T-helper 9 cell (primary cell): ENCODE data around the gene DMD.

Experiments
- DNase-seq: peaks from one replicate; pipeline ENCODE4 v3.0.0-alpha.2; 2020

DMD gene

GRCh38 chrX:31252133-31252532 is 1959.2 kb downstream of the DMD start:
- DNase-seq, result no peak

- DNase-seq, result no peak
These were observed 1960.0 kb downstream of the DMD start for GRCh38 chrX:31251336-31251735.

- DNase-seq, result no peak
These were observed 1965.6 kb downstream of the DMD start for GRCh38 chrX:31245714-31246113.

- no peak for DNase-seq
These were observed 1967.5 kb downstream of the DMD start for GRCh38 chrX:31243804-31244203.

GRCh38 chrX:31240982-31241381 is 1970.4 kb downstream of the DMD start:
- no peak for DNase-seq

GRCh38 chrX:31237189-31237588 is 1974.2 kb downstream of the DMD start:
- no peak for DNase-seq

GRCh38 chrX:31236231-31236630 is 1975.1 kb downstream of the DMD start:
- no peak for DNase-seq

- DNase-seq, result no peak
These were observed 1977.3 kb downstream of the DMD start for GRCh38 chrX:31233941-31234496.

- no peak for DNase-seq
These were observed 1978.8 kb downstream of the DMD start for GRCh38 chrX:31232506-31232905.

GRCh38 chrX:31228909-31229308 is 1982.4 kb downstream of the DMD start:
- no peak for DNase-seq

GRCh38 chrX:31228415-31228832 is 1982.9 kb downstream of the DMD start:
- no peak for DNase-seq

GRCh38 chrX:31227250-31227649 is 1984.1 kb downstream of the DMD start:
- no peak for DNase-seq

- DNase-seq, result no peak
These were observed 1985.5 kb downstream of the DMD start for GRCh38 chrX:31225819-31226218.

GRCh38 chrX:31224381-31225012 is 1986.9 kb downstream of the DMD start:
- no peak for DNase-seq

- no peak for DNase-seq
These were observed 1987.5 kb downstream of the DMD start for GRCh38 chrX:31223817-31224216.

- DNase-seq, result no peak
These were observed 1988.4 kb downstream of the DMD start for GRCh38 chrX:31222946-31223345.

- DNase-seq, result no peak
These were observed 1992.2 kb downstream of the DMD start for GRCh38 chrX:31219174-31219573.

- DNase-seq, result no peak
These were observed 1994.3 kb downstream of the DMD start for GRCh38 chrX:31217084-31217483.

GRCh38 chrX:31215277-31215815 is 1996.0 kb downstream of the DMD start:
- no peak for DNase-seq

- DNase-seq, result no peak
These were observed 1997.4 kb downstream of the DMD start for GRCh38 chrX:31213941-31214340.

GRCh38 chrX:31212856-31213748 is 1998.2 kb downstream of the DMD start:
- DNase-seq, result no peak

GRCh38 chrX:31209005-31209628 is 2002.2 kb downstream of the DMD start:
- DNase-seq, result no peak

- no peak for DNase-seq
These were observed 2009.8 kb downstream of the DMD start for GRCh38 chrX:31201503-31201902.
